GM18868 (cell line): ENCODE results near the gene CTTNBP2NL.
"Not testable (repeated sequence)": the region's sequence is repeated elsewhere in the genome, so short reads cannot be mapped to it uniquely, and the experiment has no call there.

Experiments
- ATAC-seq: cut with Tn5 transposase; IDR thresholded peaks from one replicate; pipeline ENCODE4 v1.9.1; 2021; ENCODE audit warnings: mild to moderate bottlenecking, moderate library complexity; ENCODE audit not compliant: unreplicated experiment

Gene CTTNBP2NL

GRCh38 chr1:112460615-112461014, 64.6 kb downstream of the CTTNBP2NL start:
- ATAC-seq, result no peak

DNA sequence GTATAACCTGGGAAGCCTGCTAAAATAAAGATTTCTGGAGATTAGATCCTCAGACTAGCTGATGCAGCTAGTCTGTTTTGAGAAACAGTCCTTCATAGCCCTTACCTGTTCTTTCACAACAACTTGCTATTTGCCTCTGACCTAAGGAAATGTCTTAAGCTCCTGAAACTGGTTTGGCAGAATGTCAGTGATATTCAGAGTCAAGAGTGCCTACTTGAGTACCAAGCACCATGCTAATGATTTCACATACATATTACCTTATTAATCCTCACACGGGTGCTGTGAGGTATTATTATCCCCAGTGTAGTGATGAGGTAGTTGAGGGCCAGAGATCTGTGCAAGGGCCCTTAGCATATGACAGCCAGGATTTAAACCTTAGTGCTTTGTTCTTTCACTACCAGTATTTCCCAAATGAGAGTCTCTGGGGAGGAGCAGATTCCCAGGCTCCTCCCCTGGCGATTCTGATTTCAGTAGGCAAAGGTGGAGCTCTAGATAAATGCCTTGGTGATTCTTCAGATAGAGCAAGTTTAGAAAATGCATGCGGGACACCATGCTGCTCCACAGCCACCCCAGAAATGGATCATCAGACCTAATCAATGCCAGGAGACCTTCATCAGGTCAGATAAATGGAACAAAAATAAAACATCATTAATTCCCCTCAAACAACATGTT, 65.3 kb downstream of the CTTNBP2NL start:
- no peak for ATAC-seq

DNA sequence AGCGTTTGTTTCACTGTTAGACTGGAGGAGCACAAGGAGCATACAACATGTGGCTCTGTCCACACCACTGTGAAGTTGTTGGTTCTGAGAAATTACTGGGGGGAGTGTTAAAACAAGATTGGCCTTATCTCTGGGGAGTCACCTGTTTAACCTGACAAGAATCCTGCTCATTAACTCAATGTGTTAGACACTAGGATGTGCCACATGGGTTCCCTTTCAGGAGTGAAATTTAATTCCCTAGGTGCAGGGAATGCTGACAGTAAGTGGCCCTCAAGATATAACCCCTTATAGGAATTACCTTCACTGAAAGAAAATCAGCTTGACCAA, 66.9 kb downstream of the CTTNBP2NL start:
- no peak for ATAC-seq

- no peak for ATAC-seq
Observed at GRCh38 chr1:112464501-112464900, 68.5 kb downstream of the CTTNBP2NL start.

GRCh38 chr1:112465122-112465521, 69.1 kb downstream of the CTTNBP2NL start:
- ATAC-seq, result no peak

GRCh38 chr1:112466078-112466660, 70.2 kb downstream of the CTTNBP2NL start:
- ATAC-seq, result peak; percentile 90

DNA sequence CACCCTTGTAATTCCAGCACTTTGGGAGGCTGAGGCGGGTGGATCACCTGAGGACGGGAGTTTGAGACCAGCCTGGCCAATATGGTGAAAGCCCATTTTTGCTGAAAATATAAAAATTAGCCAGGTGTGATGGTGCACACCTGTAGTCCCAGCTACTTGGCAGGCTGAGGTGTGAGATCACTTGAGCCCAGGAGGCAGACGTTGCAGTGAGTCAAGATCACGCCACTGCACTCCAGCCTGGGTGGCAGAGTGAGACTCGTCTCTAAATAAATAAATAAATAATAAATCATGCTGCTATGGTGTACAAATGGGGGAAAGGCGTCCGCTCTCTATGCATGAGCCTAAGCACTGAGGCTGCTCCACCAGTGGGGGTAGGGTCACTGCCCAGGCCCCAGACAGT, 74.3 kb downstream of the CTTNBP2NL start:
- not testable (repeated sequence) for ATAC-seq

DNA sequence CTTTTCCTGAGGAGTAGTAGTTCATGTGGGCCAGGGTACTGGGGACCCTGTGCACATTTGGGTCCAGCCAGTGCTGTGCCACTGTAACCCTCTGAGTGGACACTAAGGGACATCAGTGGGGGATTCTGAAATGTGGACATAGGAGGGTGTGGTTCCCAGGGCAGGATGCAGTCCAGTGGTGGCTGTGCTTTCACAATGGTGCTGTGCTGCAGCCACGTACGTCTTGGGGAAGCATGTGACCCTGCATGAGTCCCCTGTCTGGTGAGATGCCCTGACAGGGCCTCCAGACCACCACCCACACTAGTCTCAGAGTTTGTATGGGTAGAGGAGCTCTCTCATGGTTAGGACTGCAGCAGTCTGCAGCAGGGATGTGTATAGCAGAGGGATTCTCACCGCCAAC, 75.0 kb downstream of the CTTNBP2NL start:
- ATAC-seq, result no peak

- ATAC-seq, result no peak
Observed at GRCh38 chr1:112472142-112472541, 76.1 kb downstream of the CTTNBP2NL start.

DNA sequence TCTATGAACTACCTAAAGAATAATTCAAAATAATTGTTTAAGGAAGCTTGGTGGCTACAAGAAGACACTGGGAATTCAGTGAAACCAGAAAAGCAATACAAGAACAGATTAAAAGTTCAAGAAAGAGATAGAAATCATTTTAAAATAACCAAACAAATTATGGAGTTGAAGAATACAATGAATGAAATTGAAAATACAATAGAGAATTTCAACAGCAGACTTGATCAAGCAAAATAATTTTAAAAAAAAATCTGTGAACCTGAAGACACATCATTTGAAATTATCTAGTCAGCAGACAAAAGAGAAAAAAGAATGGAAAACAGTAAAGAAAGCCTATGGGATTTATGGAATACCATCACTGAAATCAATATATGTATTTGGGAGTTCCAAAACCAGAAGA, 81.5 kb downstream of the CTTNBP2NL start:
- ATAC-seq, result no peak

- ATAC-seq, result no peak
Observed at GRCh38 chr1:112478314-112478713, 82.3 kb downstream of the CTTNBP2NL start.

DNA sequence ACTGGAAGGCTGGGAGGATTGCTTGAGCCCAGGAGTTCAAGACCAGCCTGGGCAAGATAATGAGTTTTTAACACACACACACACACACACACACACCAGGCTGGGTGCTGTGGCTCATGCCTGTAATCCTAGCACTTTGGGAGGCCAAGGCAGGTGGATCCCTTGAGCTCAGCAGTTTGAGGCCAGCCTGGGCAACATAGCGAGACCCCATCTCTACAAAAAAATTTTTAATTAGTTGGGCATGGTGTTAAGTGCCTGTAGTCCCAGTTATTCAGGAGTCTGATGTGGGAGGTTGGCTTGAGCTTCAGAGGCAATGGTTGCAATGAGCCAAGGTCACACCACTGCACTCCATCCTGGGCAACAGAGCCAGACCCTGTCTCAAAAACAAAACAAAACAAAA, 90.0 kb downstream of the CTTNBP2NL start:
- not testable (repeated sequence) for ATAC-seq

DNA sequence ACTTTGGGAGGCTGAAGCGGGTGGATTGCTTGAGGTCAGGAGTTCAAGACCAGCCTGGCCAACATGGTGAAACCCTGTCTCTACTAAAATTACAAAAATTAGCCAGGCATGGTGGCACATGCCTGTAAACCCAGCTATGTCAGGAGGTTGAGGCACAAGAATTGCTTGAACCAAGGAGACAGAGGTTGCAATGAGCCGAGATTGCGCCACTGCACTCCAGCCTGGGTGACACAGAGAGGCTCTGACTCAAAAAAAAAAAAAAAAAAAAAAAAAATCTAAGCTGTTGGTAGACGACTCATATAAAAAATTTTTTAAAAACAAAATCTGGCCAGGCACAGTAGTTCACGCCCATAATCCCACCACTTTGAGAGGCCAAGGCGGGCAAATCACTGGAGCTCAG, 91.7 kb downstream of the CTTNBP2NL start:
- not testable (repeated sequence) for ATAC-seq

DNA sequence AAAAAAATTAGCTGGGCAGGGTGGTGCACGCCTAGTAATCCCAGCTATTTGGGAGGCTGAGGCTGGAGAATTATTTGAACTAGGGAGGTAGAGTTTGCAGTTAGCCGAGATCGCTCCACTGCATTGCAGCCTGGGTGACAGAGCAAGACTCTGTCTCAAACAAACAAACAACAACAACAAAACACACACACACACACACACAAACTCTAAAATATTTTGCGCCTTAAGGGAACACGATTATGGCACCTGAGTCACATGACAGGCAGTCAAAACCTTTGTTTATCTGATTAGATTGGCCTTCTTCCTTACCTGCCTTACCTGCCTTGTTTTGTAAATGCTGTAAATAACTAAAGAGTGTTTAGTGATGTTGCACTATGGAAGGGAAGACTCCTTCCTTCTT, 92.1 kb downstream of the CTTNBP2NL start:
- no peak for ATAC-seq

DNA sequence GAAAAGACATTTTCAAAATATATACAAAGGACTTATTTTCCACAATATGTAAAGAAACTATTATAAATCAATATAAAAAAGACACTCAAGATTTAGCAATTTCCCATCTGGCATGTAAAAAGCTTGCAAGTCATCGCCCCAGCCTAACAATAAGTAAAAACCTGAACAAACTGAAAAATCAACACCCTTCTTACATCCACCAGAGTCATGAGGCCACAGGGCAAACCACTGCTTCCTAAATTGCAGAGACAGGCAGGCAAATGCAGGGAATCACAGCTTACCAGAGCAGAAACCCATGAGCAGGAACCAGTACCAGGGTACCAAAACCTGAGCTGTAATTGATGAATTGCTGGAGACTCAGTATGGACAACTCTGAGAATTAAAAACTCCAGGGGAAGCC, 96.1 kb downstream of the CTTNBP2NL start:
- no peak for ATAC-seq

GRCh38 chr1:112493351-112493750, 97.3 kb downstream of the CTTNBP2NL start:
- no peak for ATAC-seq

- no peak for ATAC-seq
Observed at GRCh38 chr1:112496290-112496689, 100.3 kb downstream of the CTTNBP2NL start.

DNA sequence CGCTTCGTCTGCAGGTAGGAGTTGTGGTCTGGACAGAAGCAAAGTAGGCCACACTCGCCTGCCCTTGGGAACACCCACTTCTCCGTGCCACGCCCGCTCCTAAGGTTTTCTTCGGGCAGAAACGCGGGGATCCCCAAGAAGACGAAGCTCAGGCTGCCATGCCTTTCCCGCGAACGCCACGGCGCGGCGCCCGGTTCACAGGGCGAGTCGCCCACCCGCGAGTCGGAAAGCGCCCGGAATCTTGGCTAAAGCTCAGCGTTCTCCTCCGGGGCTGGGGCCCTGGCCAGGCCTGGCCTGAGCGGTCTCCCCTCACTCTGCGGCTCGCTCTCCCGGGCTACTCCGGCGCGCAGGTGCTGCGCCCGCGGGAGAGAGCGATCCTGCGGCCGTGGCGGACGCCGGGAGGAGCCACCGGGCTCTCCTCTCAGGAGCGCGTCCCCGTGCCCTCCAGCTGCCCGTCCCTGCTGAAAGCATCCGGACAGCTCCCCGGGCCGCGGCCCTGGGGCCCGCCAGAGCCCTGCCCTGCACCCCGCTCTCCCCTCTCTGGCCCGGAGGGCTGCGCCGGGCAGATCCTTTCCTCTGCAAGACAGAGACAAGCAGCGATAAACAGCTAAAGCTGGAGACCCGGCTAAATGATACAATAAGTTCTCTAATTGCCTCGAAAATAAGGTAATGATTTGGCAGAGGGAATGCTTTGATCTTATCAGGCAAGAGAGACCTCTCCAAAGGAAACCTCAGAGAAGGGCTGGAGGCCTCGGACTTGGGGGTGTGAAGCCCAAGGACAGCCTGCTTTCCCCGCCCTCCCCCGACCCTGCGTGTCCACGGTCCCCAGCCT, 106.0 kb downstream of the CTTNBP2NL start:
- ATAC-seq, result peak; percentile 63

DNA sequence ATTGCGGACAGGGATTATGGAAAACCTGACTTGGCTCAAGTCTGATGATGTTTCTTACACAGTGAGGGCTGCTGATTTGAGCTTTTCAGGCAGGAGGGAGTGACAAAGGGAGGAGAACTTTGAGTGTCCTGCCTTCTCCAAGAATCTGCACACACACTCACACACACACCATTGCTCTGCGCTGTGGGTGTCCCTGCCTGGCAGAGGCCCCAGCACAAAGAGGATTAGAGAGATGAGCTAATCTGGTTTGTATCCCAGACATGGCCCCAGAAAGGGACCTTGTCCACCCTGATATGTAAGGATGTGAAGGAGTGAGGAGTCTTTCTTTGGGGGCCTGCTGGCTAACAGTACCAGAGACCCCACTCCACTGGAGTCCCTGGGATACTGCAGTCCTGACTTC, 106.8 kb downstream of the CTTNBP2NL start:
- ATAC-seq, result no peak

DNA sequence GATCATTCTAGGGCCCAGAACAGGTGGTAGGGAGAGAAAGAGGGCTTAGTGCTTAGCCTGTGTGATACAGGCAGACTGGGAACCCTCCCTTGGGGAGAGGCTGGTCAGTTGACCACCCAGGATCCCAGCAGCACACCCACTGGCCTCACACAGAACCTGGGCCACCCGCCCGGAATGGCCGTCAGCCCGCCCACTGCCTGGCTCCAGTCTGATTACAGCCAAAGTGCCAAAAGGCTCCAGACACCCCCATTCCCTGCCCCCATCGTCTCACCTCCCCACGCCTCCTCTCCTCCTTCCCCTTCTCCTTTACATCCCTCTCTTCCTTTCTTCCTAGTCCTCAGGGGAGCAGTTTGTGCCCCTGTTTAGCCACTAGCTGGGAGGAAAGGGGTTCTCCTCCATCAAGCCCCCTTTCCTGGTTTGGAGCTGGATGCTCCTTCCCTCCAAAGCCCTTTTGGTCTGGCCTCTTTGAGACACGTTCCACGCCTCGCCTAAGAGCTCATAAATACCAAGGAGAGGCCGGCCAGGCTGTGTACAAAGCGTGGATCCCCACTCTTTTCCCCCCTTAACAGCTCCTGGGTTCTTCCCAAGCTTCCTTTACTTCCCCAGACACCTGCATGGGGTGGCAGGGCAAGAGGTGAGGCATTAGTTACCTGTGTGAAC, 108.1 kb downstream of the CTTNBP2NL start:
- ATAC-seq, result no peak

DNA sequence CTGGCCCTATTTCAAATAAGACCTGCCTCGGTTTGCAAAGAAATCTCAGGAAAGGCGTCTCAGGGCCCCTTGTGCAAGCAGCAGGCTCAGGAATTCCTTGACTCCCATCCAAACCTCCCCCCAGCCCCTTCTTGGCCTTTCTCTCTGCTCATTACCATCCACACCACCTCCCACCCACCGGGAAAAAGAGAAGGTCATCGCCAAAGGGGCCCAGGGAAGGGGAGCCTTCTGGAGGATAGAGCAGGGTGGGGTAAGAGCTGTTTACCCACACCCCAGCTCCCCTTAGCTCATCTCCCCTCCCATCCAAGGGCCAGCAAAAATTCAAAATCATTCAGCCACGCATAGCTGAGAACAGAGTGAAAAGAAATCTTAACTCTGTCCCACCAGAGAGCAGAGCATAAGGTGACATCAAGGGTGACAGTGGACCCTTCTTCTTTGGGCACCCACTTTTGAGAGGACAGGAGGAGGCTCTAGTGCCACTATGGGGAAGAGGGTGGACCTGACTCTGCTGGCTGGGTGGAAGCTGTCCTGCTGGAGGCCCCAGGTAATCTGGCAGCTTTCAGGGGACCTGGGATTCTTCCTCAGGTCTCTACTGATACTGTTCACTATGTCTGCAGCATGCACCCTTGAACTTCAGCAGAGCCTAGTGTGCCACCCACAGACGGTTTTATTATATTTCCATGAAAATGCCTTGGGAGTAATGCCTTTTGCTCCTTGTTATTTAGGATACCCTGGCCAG, 108.8 kb downstream of the CTTNBP2NL start:
- ATAC-seq, result no peak
